ENCODE data around the gene CORO7. TPM values are rescaled to one million over a fixed set of nuclear protein-coding genes. Genes with fewer than 3 reads are reported as not detected.

CORO7 gene
- total RNA-seq, 1 donor from 2014 or later, result 19.4 TPM

GRCh38 chr16:4372001-4372577, 44.3 kb downstream of the CORO7 start:
- no peak for DNase-seq

- DNase-seq, result peak; percentile 86
These were observed 44.9 kb downstream of the CORO7 start, which contains the start of gene VASN for GRCh38 chr16:4371357-4372000. Gene VASN (plus strand): TSS chr16:4371848. CDS start chr16:4380878, 9,030 bp downstream.

GRCh38 chr16:4370570-4371356, 45.6 kb downstream of the CORO7 start:
- no peak for DNase-seq

- no peak for DNase-seq
These were observed 46.2 kb downstream of the CORO7 start for GRCh38 chr16:4370151-4370550.

GRCh38 chr16:4369007-4369733, 47.2 kb downstream of the CORO7 start:
- DNase-seq, result no peak

GRCh38 chr16:4367393-4367856, 49.0 kb downstream of the CORO7 start:
- DNase-seq, result no peak

GRCh38 chr16:4366016-4366415, 50.4 kb downstream of the CORO7 start:
- DNase-seq, result no peak

GRCh38 chr16:4365615-4366014, 50.8 kb downstream of the CORO7 start:
- no peak for DNase-seq

- no peak for DNase-seq
These were observed 51.4 kb downstream of the CORO7 start for GRCh38 chr16:4365014-4365406.

- DNase-seq, result no peak
These were observed 52.0 kb downstream of the CORO7 start for GRCh38 chr16:4364196-4365013.

- DNase-seq, result peak; percentile 65
These were observed 53.8 kb downstream of the CORO7 start for GRCh38 chr16:4362476-4363135.

- no peak for DNase-seq
These were observed 54.5 kb downstream of the CORO7 start for GRCh38 chr16:4361944-4362311.

- DNase-seq, result no peak
These were observed 55.1 kb downstream of the CORO7 start for GRCh38 chr16:4361033-4361943.

GRCh38 chr16:4360538-4361021, 55.8 kb downstream of the CORO7 start:
- no peak for DNase-seq

- DNase-seq, result no peak
These were observed 56.5 kb downstream of the CORO7 start for GRCh38 chr16:4359914-4360313.

- no peak for DNase-seq
These were observed 57.4 kb downstream of the CORO7 start for GRCh38 chr16:4358831-4359561.

GRCh38 chr16:4358236-4358635, 58.2 kb downstream of the CORO7 start:
- no peak for DNase-seq

GRCh38 chr16:4356820-4357219, 59.6 kb downstream of the CORO7 start:
- DNase-seq, result no peak

All from tongue (tissue), 2 donors.